ENCODE results near the gene CSHL1.
"Not testable (repeated sequence)": the region's sequence is repeated elsewhere in the genome, so short reads cannot be mapped to it uniquely, and the experiment has no call there.

CSHL1 gene

DNA sequence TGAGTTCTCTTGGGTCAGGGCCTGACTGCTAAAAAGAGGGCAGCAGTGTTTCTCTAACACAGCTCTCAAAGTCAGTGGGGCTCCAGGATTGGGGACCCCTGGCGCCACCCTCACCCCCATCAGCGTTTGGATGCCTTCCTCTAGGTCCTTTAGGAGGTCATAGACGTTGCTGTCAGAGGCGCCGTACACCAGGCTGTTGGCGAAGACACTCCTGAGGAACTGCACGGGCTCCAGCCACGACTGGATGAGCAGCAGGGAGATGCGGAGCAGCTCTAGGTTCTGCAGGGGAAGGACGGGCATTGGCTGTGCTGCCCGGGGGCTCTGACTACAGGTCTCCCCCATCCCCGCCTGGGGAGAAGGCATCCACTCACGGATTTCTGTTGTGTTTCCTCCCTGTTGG lies 6.6 kb upstream of the CSHL1 start:
- DNase-seq: no peak

DNA sequence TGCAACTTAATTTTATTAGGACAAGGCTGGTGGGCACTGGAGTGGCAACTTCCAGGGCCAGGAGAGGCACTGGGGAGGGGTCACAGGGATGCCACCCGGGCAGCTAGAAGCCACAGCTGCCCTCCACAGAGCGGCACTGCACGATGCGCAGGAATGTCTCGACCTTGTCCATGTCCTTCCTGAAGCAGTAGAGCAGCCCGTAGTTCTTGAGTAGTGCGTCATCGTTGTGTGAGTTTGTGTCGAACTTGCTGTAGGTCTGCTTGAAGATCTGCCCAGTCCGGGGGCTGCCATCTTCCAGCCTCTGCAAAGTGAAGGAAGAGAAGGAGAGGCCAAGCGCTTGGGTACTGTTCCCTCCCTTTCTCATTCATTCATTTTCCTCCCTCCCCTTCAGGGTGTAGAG lies 6.1 kb upstream of the CSHL1 start:
- DNase-seq: not testable (repeated sequence)

DNA sequence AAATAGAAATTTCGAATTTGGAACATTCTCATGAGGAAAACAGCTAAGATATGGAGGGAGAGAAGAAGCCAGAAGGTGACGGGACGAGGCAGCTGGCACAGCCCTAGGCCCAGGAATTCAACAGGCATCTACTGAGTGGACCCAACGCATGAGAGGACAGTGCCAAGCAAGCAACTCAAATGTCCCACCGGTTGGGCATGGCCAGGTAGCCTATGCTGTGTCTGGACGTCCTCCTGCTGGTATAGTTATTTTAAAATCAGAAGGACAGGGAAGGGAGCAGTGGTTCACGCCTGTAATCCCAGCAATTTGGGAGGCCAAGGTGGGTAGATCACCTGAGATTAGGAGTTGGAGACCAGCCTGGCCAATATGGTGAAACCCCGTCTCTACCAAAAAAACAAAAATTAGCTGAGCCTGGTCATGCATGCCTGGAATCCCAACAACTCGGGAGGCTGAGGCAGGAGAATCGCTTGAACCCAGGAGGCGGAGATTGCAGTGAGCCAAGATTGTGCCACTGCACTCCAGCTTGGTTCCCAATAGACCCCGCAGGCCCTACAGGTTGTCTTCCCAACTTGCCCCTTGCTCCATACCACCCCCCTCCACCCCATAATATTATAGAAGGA lies 5.6 kb upstream of the CSHL1 start:
- no peak for DNase-seq

DNA sequence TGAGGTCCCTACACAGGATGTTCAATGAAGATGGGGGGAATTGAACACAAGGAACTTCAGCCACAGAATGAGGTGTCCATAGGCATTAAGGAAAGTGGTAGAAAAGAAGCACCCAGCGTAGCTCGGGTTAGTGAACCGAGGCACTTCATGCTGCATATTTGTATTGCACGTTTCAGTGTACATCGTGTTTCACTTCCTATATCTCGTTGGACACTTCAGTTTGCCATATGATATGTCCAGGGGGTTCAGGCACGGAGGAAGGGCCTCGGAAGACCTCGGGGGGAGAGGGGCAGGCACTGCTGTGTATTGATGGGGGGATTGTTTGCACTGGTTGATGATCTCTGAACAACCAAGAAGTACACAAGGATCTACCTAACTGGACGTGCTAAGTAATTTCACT lies 4.7 kb upstream of the CSHL1 start:
- not testable (repeated sequence) for DNase-seq

DNA sequence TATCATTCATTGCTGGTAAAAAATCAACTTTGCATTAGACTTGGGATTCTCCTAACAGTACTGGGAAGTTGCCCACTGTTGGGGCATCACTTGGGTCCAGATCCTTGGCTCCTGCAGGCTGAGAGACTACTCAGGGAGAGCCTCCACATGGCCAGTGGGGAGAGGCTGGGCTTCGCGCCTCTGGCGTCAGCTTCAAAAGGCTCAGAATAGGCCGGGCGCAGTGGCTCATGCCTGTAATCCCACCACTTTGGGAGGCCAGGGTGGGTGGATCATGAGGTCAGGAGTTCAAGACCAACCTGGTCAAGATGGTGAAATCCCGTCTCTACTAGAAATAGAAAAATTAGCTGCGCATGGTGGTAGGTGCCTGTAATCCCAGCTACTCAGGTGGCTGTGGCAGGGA lies 3.4 kb upstream of the CSHL1 start:
- DNase-seq: no peak

DNA sequence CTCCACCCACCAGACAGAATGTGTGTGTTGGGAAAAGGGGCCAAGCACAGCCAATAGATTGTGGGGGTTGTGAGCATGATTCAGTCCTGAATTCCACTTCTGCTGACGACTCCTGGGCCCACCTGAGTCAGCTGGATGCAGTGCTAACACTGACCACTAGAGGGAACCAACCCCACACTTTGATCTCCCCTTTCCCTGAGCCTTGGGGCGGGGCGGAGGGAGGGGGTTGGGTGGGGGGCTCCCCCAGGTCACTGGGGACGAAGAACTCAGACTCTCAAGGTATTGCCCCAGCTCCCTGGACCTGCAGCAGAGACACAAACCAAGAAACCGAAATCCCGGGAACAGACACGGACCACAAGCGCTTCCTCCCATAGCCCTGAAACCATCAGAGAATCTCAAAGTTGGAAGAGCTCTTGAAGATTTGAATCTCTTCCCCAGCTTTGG lies 621 bp upstream of the CSHL1 start:
- DNase-seq: peak; percentile 60

DNA sequence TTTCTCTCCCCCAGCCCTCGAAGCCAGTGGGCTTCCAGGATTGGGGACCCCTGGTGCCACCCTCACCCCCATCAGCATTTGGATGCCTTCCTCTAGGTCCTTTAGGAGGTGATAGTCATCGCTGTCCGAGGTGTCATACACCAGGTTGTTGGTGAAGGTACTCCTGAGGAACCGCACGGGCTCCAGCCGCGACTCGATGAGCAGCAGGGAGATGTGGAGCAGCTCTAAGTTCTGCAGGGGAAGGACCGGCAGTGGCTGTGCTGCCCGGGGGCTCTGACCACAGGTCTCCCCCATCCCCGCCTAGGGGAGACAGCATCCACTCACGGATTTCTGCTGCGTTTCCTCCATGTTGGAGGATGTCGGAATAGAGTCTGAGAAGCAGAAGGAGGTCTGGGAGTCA lies 962 bp downstream of the CSHL1 start:
- DNase-seq: no peak

DNA sequence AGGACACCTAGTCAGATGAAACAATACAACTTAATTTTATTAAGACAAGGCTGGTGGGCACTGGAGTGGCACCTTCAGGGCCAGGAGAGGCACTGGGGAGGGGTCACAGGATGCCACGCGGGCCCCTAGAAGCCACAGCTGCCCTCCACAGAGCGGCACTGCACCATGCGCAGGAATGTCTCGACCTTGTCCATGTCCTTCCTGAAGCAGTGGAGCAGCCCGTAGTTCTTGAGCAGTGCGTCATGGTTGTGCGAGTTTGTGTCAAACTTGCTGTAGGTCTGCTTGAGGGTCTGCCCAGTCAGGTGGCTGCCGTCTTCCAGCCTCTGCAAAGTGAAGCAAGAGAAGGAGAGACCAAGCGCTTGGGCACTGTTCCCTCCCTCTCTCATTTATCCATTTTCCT lies 1.5 kb downstream of the CSHL1 start:
- DNase-seq: not testable (repeated sequence)

DNA sequence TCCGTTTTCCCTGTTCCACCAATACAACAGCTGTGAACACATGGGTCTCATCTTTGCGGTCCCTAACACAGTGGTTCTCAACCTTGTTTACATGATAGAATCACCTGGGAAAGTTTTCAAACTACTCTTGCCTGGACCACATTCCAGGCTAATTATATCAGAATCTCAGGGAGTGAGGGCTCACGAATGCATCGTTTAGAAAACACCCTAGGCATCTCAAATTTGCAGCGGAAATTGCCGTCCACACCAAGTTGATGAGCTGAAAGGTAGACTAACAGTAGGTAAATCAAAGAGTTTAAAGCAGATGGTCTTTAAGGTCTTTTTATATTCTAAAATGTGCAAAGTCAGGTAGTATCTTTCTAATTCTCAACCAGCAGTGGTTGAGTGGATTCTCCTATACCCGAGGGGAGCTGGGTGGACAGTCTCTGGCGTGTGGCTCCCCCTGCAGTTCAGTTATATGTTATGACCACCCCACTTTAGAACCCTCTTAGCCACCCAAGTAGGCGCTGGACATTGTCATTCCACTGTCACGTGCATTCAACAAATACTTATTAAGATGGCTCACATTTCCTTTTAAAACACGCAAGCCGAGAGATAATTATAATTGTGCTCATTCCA lies 3.8 kb downstream of the CSHL1 start:
- not testable (repeated sequence) for DNase-seq

DNA sequence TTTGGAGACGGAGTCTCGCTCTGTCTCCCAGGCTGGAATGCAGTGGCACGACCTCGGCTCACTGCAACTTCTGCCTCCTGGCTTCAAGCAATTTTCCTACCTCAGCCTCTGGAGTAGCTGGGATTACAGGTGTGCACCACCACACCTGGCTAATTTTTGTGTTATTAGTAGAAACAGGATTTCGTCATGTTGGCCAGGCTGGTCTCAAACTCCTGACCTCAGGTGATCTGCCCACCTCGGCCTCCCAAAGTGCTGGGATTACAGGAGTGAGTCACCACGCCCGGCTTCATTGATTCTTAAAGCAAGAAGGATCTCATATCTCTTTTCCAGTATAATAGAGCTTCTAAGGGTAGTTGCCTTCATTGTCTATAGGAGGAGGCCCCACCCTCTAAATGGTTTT lies 6.3 kb downstream of the CSHL1 start:
- DNase-seq: not testable (repeated sequence)

DNA sequence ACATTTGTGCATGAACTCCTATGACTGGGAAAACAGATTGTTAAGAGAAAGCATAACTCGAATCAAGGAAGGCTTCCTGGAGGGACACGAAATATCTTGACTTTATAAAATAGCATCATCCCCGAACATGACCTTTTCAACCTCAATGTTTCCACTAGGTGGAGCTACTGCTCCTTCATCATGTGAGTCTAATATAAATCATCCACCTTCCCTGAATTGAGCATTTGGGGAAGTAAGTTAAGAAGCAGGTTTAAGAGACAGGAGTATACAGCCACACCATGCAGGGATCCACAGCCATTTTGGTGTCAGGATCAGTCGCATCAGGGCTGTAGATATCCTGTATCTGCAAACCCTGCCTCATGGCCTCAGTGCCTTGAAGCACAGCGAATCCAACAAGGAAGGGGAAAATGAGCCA lies 7.3 kb downstream of the CSHL1 start:
- DNase-seq: not testable (repeated sequence)

DNA sequence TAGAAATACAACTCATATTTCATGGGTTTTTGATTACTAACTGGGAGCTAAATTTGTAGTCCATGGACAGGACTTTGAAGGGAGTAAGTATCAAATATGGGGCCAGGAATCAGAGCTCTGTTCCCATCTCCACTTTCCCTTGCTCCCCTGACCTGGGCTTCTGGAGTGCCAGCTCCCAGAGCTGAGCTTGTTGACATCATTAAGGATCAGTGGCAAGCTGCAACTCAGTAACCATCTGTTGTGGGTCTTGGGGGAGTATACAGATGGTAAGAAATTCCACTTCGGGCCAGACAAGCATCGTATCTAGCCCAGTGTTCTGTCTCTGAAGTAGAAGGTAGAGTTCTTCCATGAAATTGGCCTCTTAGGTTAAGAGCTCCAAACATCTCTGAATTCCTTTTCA lies 9.1 kb downstream of the CSHL1 start:
- DNase-seq: not testable (repeated sequence)

DNA sequence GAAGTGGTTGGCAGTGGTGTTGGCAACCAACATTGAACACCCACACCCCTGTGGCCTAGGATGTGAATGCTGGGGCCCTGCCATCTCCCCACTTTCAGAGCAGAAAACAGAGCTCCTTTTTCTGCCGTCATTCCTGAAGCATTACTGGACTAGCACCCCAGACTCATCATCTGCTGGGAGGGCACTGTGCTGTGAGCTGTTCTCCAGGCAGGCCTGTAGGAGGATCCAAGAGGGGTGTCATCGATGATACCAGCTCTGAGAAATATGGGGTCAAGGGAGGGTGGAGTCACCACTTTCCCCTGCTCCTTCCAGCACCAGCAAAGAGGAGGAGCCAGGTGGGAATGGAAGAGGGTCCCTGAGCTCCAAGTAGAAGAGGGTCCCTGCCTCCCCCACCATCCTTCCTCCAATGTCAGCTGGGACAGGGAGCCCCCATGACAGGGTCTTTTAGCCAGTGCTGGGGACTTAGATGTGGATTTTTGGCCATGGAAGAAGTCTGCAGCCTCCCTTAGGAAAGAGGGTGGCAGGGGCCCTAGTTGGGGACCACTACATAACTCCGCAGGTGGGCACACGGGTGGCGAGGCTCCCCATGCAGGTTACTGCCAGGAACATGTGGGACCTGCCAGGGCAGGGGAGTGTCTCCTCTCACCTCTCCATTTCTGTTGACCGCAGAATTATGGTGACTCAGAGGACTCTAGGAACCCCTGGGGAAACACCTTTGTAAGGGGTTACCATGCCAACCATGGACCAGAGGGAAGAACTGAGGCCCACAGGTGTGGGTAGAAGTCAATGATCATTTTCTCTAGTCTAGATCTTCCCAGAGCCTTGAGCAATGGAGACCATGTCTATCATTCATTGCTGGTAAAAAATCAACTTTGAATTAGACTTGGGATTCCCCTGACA lies 11.9 kb downstream of the CSHL1 start:
- not testable (repeated sequence) for DNase-seq

DNA sequence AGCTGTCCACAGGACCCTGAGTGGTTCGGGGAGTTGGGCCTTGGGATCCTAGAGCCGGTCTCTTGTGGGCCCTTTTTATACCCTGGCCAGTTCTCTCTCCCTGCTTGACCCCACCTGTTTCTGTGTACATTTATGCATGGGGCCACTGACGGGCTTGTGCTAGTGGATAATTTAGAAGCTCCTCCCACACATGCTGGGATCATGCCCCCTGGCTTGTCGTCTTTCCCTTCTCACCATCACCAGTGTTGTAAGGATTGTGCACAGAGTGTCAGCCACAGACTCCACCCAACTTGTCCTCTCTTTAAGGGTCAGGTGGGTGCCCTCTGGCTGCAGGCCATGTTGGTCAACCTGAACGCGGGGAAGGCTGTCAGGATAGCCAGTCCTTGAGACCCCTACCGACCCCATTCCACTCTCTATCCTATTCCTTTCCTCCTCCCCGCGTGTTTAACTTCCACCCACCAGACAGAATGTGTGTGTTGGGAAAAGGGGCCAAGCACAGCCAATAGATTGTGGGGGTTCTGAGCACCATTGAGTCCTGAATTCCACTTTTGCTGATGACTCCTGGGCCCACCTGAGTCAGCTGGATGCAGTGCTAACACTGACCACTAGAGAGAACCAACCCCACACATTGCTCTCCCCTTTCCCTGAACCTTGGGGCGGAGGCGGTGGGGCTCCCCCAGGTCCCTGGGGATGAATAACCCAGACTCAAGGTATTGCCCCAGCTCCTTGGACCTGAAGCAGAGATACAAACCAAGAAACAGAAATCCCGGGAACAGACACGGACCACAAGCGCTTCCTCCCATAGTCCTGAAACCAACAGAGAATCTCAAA lies 14.3 kb downstream of the CSHL1 start, which contains the start of gene CSH1:
CSH1 (minus strand) TSS at position 51 of the 831 bp plus-strand sequence. CDS start 63 bp downstream, outside the sequence.
- not testable (repeated sequence) for DNase-seq

DNA sequence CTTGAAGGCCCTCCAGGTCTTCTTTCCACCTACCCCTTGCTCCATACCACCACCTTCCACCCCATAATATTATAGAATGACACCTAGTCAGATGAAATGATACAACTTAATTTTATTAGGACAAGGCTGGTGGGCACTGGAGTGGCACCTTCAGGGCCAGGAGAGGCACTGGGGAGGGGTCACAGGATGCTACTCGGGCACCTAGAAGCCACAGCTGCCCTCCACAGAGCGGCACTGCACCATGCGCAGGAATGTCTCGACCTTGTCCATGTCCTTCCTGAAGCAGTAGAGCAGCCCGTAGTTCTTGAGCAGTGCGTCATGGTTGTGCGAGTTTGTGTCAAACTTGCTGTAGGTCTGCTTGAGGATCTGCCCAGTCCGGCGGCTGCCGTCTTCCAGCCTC lies 16.2 kb downstream of the CSHL1 start:
- DNase-seq: not testable (repeated sequence)

DNA sequence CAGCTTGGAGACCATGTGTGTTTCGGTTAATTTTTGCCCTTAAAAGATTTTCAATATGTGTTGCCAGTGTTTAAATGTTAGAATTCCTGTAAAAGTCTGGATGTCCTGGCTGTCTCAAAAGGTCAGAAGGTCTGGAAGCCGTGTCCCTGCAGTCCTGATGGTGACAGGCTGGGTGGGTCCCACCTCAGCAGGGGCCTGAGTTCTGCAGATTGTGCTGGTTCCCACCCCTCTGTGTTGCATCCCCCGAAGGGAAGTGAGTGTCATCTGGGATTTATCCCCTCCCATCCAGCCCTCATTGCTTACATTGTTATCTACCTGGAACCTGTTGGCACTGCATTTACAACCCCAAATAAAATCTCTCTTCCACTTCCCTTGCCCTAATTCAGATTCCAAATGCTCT lies 17.0 kb downstream of the CSHL1 start:
- DNase-seq: not testable (repeated sequence)

DNA sequence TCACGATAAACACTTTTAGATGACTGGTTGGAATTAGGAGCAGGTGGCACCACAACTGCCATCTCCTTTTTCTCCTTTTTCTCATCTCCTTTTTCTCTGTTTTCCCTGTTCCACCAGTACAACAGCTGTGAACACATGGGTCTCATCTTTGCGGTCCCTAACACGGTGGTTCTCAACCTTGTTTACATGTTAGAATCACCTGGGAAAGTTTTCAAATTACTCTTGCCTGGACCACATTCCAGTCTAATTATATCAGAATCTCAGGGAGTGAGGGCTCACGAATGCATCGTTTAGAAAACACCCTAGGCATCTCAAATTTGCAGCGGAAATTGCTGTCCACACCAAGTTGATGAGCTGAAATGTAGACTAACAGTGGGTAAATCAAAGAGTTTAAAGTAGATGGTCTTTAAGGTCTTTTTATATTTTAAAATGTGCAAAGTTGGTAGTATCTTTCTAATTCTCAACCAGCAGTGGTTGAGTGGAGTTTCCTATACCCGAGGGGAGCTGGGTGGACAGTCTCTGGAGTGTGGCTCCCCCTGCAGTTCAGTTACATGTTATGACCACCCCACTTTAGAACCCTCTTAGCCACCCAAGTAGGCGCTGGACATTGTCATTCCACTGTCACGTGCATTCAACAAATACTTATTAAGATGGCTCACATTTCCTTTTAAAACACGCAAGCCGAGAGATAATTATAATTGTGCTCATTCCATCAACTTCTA lies 18.6 kb downstream of the CSHL1 start:
- DNase-seq: not testable (repeated sequence)

DNA sequence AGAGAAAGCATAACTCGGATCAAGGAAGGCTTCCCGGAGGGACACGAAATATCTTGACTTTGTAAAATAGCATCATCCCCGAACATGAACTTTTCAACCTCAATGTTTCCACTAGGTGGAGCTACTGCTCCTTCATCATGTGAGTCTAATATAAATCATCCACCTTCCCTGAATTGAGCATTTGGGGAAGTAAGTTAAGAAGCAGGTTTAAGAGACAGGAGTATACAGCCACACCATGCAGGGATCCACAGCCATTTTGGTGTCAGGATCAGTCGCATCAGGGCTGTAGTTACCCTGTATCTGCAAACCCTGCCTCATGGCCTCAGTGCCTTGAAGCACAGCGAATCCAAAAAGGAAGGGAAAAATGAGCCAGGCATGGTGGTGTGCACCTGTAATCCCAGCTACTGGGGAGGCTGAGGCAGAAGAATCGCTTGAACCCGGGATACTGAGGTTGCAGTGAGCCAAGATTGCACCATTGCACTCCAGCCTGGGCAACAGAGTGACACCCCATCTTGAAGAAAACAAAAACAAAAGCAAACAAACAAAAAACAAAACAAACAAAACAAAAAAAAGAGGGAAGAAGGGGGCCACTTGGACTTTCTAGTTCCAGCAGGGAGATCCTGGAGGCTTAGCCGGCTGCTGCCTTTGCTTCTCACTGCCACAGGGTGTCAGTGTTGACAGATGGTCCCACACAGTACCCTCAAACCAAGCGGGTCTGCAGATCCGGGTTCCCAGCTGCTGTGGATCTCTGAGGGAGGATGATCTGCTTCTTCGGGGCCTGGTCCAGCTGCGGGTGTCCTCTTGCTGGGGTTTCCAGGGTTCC lies 21.8 kb downstream of the CSHL1 start:
- not testable (repeated sequence) for DNase-seq

DNA sequence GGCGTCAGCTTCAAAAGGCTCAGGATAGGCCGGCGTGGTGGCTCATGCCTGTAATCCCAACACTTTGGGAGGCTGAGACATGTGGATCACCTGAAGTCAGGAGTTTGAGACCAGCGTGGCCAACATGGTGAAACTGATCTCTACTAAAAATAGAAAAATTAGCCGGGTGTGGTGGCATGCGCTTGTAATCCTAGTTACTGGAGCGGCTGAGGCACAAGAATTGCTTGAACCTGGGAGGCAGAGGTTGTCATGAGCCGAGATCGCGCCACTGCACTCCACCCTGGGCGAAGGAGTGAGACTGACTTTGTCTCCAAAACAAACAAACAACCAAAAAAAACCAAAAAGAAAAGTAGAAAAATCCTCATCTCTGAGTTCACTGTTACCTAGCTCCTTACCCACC lies 25.9 kb downstream of the CSHL1 start:
- not testable (repeated sequence) for DNase-seq

DNA sequence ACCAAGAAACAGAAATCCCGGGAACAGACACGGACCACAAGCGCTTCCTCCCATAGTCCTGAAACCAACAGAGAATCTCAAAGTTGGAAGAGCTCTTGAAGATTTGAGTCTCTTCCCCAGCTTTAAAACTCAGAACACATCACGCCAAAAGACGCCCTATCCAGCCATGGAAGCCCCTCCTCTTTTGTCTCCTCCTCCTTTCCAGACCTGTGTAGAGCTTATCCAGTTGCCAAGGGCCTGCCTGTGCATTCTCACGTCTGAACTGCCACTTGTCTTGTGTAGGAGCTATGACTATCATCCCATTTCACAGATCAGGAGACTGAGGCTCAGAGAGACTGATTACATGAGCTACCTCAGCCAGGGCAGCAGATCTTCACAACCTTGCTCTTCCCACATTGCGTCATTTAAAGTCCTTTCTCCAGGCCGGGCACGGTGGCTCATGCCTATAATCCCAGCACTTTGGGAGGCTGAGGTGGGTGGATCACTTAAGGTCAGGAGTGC lies 28.4 kb downstream of the CSHL1 start:
- DNase-seq: not testable (repeated sequence)
